GM23338 (cell line): ENCODE data around the gene ANKRD63. TPM values are rescaled to one million over a fixed set of nuclear protein-coding genes. Genes with fewer than 3 reads are reported as not detected.

Experiments
- ATAC-seq: fragments of 200-7000 bp; cut with Tn5 transposase; 3 replicates; pipeline ENCODE4 v1.9.1; 2020
- DNase-seq: peaks from one replicate; pipeline ENCODE4 v3.0.0-alpha.2; 2015; ENCODE audit warnings: low spot score
- H2AFZ ChIP-seq: fragments of 200-600 bp; sonication (generic); 2 replicates; pipeline ENCODE4 v1.8.0; 2016; ENCODE audit warnings: antibody characterized with exemption, mild to moderate bottlenecking, moderate library complexity
- H3F3A ChIP-seq: fragments of 200-600 bp; sonication (generic); replicated peaks from 2 replicates; pipeline ENCODE4 v1.8.0; 2017; ENCODE audit warnings: antibody characterized with exemption, mixed run types, low read depth
- H3K27ac ChIP-seq: fragments of 200-600 bp; sonication (generic); 2 replicates; pipeline ENCODE4 v1.6.1; 2016; ENCODE audit warnings: low read depth
- H3K27me3 ChIP-seq: fragments of 200-600 bp; sonication (generic); 2 replicates; pipeline ENCODE4 v1.8.0; 2016; ENCODE audit warnings: mild to moderate bottlenecking, mixed run types, moderate library complexity; ENCODE audit not compliant: insufficient read depth
- H3K36me3 ChIP-seq: fragments of 200-600 bp; sonication (generic); 2 replicates; pipeline ENCODE4 v1.8.0; 2016; ENCODE audit warnings: mild to moderate bottlenecking; ENCODE audit not compliant: insufficient read depth
- H3K4me1 ChIP-seq: fragments of 200-600 bp; sonication (generic); 2 replicates; pipeline ENCODE4 v1.8.0; 2016; ENCODE audit warnings: mild to moderate bottlenecking, moderate library complexity; ENCODE audit not compliant: insufficient read depth
- H3K4me2 ChIP-seq: fragments of 200-600 bp; sonication (generic); 2 replicates; pipeline ENCODE4 v1.7.1; 2017; ENCODE audit warnings: mixed run types
- H3K4me3 ChIP-seq: fragments of 200-600 bp; sonication (generic); 2 replicates; pipeline ENCODE4 v1.6.1; 2016; ENCODE audit warnings: mixed run types
- H3K79me2 ChIP-seq: fragments of 200-600 bp; sonication (generic); replicated peaks from 2 replicates; pipeline ENCODE4 v1.8.0; 2017; ENCODE audit warnings: mild to moderate bottlenecking; ENCODE audit not compliant: insufficient read depth
- H3K9me2 ChIP-seq: fragments of 200-600 bp; sonication (generic); 2 replicates; pipeline ENCODE4 v1.8.0; 2017; ENCODE audit not compliant: insufficient read depth
- H4K20me1 ChIP-seq: fragments of 200-600 bp; sonication (generic); replicated peaks from 2 replicates; pipeline ENCODE4 v1.8.0; 2017; ENCODE audit warnings: mild to moderate bottlenecking; ENCODE audit not compliant: insufficient read depth
- H3K27ac Mint-ChIP-seq: 2 replicates; pipeline ENCODE4 v1.8.0; 2020; ENCODE audit warnings: inconsistent platforms, mild to moderate bottlenecking, moderate library complexity, mixed read lengths
- H3K27me3 Mint-ChIP-seq: 3 replicates; pipeline ENCODE4 v1.8.0; 2022; ENCODE audit warnings: low read depth, mild to moderate bottlenecking, moderate library complexity, mixed read lengths, inconsistent platforms; ENCODE audit not compliant: insufficient read depth, poor library complexity
- H3K36me3 Mint-ChIP-seq: 3 replicates; pipeline ENCODE4 v1.8.0; 2021; ENCODE audit warnings: low read depth, mild to moderate bottlenecking, inconsistent platforms, moderate library complexity, mixed read lengths
- H3K4me1 Mint-ChIP-seq: 3 replicates; pipeline ENCODE4 v1.8.0; 2020; ENCODE audit warnings: mild to moderate bottlenecking, inconsistent platforms, mixed read lengths
- H3K4me3 Mint-ChIP-seq: 3 replicates; pipeline ENCODE4 v1.8.0; 2021; ENCODE audit warnings: moderate library complexity, mild to moderate bottlenecking, inconsistent platforms, mixed read lengths
- H3K9me3 Mint-ChIP-seq: 3 replicates; pipeline ENCODE4 v1.8.0; 2020; ENCODE audit warnings: moderate library complexity, mild to moderate bottlenecking, inconsistent platforms, mixed read lengths
- CTCF ChIP-seq, 2 experiments: fragments of 200-600 bp in 1 of 2; sonication (generic) in 1 of 2; conservative IDR thresholded peaks; 2 replicates each; pipeline versions ENCODE4 v1.5.1 to v1.6.1; 2016 to 2017; ENCODE audit warnings: antibody characterized with exemption in 2 of 2, low read depth in 2 of 2, mild to moderate bottlenecking in 2 of 2, moderate library complexity in 1 of 2
- ETS1 ChIP-seq: IDR thresholded peaks from 2 replicates; pipeline ENCODE4 v1.6.1; 2016; ENCODE audit warnings: antibody characterized with exemption
- EZH2 ChIP-seq: fragments of 200-600 bp; sonication (generic); IDR thresholded peaks from one replicate; pipeline ENCODE4 v1.8.0; 2017; ENCODE audit warnings: antibody characterized with exemption, mild to moderate bottlenecking, low read depth; ENCODE audit not compliant: unreplicated experiment
- EZH2phosphoT487 ChIP-seq: fragments of 200-600 bp; sonication (generic); IDR thresholded peaks from one replicate; pipeline ENCODE4 v1.8.1; 2018; ENCODE audit warnings: antibody characterized with exemption; ENCODE audit not compliant: unreplicated experiment
- JUNB ChIP-seq: IDR thresholded peaks from one replicate; pipeline ENCODE4 v1.6.1; 2016; ENCODE audit warnings: antibody characterized with exemption; ENCODE audit not compliant: unreplicated experiment
- NANOG ChIP-seq: IDR thresholded peaks from 2 replicates; pipeline ENCODE4 v1.6.1; 2016; ENCODE audit warnings: antibody characterized with exemption, borderline replicate concordance
- REST ChIP-seq: IDR thresholded peaks from one replicate; pipeline ENCODE4 v1.6.1; 2018; ENCODE audit warnings: antibody characterized with exemption; ENCODE audit not compliant: unreplicated experiment
- ZNF114 ChIP-seq: fragments of 250-450 bp; sonication (Bioruptor Pico); IDR thresholded peaks from 2 replicates; pipeline ENCODE4 v1.5.0; 2020; ENCODE audit warnings: mild to moderate bottlenecking, moderate library complexity
- ZNF331 ChIP-seq: fragments of 250-450 bp; sonication (Bioruptor Pico); IDR thresholded peaks from 2 replicates; pipeline ENCODE4 v1.5.0; 2020; ENCODE audit warnings: low read depth, mild to moderate bottlenecking, moderate library complexity
- polyA plus RNA-seq: library from polyadenylated mRNA; unstranded; fragments of >200 nt; fragmentation: Nextera tagmentation; extraction: Ambion mirVana; gene quantifications from 2 replicates; pipeline ENCODE4 v1.2.1, GENCODE V29; 2016
- total RNA-seq: library from RNA; depleted of rRNA; stranded (reverse); fragments of >200 nt; shearing (Covaris generic); gene quantifications from 2 replicates; pipeline ENCODE4 v1.2.3, GENCODE V29; 2014

ANKRD63 gene
- total and polyA plus RNA-seq, 2 experiments from 2014 or later = 0.59 TPM; not detected in 1

- DNase-seq = no peak
- Mint-ChIP-seq H3K36me3 (no peaks in the 10 kb centered on the region; the same call in 2 of the 3 replicates), H3K27me3 (peaks cover 20% of the 10 kb centered on the region), H3K4me3 (no peak overlapping the region), H3K27ac (no peak overlapping the region), H3K4me1 (peaks cover 37% of the 10 kb centered on the region), H3K9me3 (no peaks in the 10 kb centered on the region)
- Histone ChIP-seq H3K9me2 (no peaks in the 10 kb centered on the region), H3K4me1 (peaks cover 17% of the 10 kb centered on the region), H4K20me1 (no peaks in the 10 kb centered on the region), H3K4me3 (no peak overlapping the region), H2AFZ (no peak overlapping the region), H3F3A (peaks cover 12% of the 10 kb centered on the region; the same call in 1 of the 2 replicates), H3K4me2 (no peak overlapping the region), H3K36me3 (no peaks in the 10 kb centered on the region), H3K79me2 (no peaks in the 10 kb centered on the region), H3K27ac (no peak overlapping the region), H3K27me3 (peaks cover 8% of the 10 kb centered on the region; the same call in 1 of the 2 replicates)
- no peak for ATAC-seq
- TF ChIP-seq EZH2phosphoT487 (no peak), ZNF331 (CRISPR knock-in tag) (no peak), ETS1 (no peak), NANOG (no peak), CTCF (conservative IDR thresholded peaks at IDR 0.05; ENCODE audit: low read depth in 2 of 2) (no peak), JUNB (no peak)
Measured at GRCh38 chr15:40242601-40243000, 40.3 kb downstream of the ANKRD63 start.

GRCh38 chr15:40242213-40242599 is 40.7 kb downstream of the ANKRD63 start:
- ATAC-seq (no peak), DNase-seq (no peak)
- Mint-ChIP-seq H3K36me3 (no peaks in the 10 kb centered on the region; the same call in 2 of the 3 replicates), H3K27me3 (peaks cover 22% of the 10 kb centered on the region), H3K4me3 (no peak overlapping the region), H3K4me1 (peaks cover 38% of the 10 kb centered on the region), H3K27ac (no peak overlapping the region), H3K9me3 (no peaks in the 10 kb centered on the region)
- Histone ChIP-seq H3K79me2 (no peaks in the 10 kb centered on the region), H3K4me3 (no peak overlapping the region), H3K36me3 (no peaks in the 10 kb centered on the region), H3K4me1 (peaks cover 17% of the 10 kb centered on the region), H3F3A (peaks cover 12% of the 10 kb centered on the region; the same call in 1 of the 2 replicates), H2AFZ (no peak overlapping the region), H3K27me3 (peaks cover 8% of the 10 kb centered on the region; the same call in 1 of the 2 replicates), H4K20me1 (no peaks in the 10 kb centered on the region), H3K4me2 (no peak overlapping the region), H3K27ac (no peak overlapping the region), H3K9me2 (no peaks in the 10 kb centered on the region)
- TF ChIP-seq EZH2phosphoT487 = no peak
- TF ChIP-seq ZNF114 (CRISPR knock-in tag) = no peak
- TF ChIP-seq JUNB = no peak
- no peak for TF ChIP-seq REST
- no peak for TF ChIP-seq EZH2
- TF ChIP-seq ETS1 = no peak
- no peak for TF ChIP-seq CTCF (conservative IDR thresholded peaks at IDR 0.05; ENCODE audit: low read depth in 2 of 2)
